ENCODE measurements around the gene CCNF.

DNA sequence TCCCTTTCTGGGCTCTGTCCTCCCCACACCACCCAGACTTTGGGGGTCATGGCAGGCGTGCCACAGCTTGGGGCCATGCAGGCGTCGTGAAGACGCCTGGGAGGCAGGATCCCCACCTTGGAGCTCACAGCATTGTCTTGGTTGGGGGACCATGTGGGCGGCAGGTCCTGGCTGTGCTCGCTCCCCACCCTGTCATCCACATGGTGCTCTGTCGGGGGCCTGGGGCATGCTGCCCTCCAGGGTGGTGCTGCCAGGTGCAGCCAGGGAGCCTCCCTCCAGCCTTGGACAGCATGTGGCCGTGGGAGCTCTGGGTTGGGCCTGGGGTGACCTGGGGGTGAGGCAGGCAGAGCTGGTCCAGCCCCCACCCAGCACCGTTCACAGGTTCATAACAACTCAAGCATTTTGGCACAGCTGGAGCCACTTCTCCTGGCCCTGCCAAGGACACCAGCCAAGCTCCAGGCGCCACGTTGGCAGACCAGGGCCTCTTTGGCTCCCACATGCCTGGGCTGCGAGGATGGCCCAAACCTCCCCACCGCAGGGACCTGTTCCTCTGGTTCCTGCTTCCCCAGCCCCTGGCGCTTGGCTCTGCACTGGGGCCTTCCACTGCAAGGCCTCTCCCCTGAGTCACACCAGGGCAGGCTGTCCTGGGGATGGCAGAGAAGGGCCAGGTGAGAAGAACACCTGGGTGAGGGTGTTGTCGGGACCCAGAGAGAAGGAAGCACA is 69.4 kb downstream of the CCNF start:
- TF ChIP-seq PPARA (CRISPR knock-in tag; IDR thresholded peaks at IDR 0.05; ENCODE audit: borderline replicate concordance) = no peak
- TF ChIP-seq ZNF70 (CRISPR knock-in tag; IDR thresholded peaks at IDR 0.05) = no peak
- TF ChIP-seq, protein P1, sequence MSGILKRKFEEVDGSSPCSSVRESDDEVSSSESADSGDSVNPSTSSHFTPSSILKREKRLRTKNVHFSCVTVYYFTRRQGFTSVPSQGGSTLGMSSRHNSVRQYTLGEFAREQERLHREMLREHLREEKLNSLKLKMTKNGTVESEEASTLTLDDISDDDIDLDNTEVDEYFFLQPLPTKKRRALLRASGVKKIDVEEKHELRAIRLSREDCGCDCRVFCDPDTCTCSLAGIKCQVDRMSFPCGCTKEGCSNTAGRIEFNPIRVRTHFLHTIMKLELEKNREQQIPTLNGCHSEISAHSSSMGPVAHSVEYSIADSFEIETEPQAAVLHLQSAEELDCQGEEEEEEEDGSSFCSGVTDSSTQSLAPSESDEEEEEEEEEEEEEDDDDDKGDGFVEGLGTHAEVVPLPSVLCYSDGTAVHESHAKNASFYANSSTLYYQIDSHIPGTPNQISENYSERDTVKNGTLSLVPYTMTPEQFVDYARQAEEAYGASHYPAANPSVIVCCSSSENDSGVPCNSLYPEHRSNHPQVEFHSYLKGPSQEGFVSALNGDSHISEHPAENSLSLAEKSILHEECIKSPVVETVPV (CRISPR knock-in tag; IDR thresholded peaks at IDR 0.05) = no peak
- TF ChIP-seq OSR1 (CRISPR knock-in tag; IDR thresholded peaks at IDR 0.05) = no peak
- TF ChIP-seq ZFP30 (CRISPR knock-in tag; IDR thresholded peaks at IDR 0.05) = no peak

Measured in SK-N-SH treated with all-trans-retinoic acid at 6 μM for 48 hours (cell line).